ENCODE measurements around the gene C11orf68. TPM values are rescaled to one million over a fixed set of nuclear protein-coding genes. Genes with fewer than 3 reads are reported as not detected.
A peak's percentile ranks its signal among the peaks of the same experiment; 100 is the strongest.

C11orf68 gene
- total and polyA plus RNA-seq, 9 of the 15 experiments (the other 6 are each of a cell fraction or from before 2014, with no cell fraction given), result 3.6 to 35.9 (median 12.8) TPM

- peaks cover 35% of the 10 kb centered on the region for H3K36me3 ChIP-seq (ENCODE audit: control insufficient read depth, insufficient read depth, low read length)
- H3K79me2 ChIP-seq (ENCODE audit: control insufficient read depth, insufficient read depth, low read length), result peaks cover 44% of the 10 kb centered on the region
- ChIA-PET CTCF (ENCODE audit: low intra/inter-chr PET ratio) (no interaction called here), POLR2A (interaction anchor here (0.7 to 8.0 kb wide), 20 partner anchors 10 to 407 kb away, joined by 3 to 136 read pairs (median 6); partner anchors contain the start of genes C11orf68, CCDC85B, CFL1 and FIBP)
- BruUV-seq (replicated peaks), result no TSS peak
- TF ChIP-seq, protein P1, sequence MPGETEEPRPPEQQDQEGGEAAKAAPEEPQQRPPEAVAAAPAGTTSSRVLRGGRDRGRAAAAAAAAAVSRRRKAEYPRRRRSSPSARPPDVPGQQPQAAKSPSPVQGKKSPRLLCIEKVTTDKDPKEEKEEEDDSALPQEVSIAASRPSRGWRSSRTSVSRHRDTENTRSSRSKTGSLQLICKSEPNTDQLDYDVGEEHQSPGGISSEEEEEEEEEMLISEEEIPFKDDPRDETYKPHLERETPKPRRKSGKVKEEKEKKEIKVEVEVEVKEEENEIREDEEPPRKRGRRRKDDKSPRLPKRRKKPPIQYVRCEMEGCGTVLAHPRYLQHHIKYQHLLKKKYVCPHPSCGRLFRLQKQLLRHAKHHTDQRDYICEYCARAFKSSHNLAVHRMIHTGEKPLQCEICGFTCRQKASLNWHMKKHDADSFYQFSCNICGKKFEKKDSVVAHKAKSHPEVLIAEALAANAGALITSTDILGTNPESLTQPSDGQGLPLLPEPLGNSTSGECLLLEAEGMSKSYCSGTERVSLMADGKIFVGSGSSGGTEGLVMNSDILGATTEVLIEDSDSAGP (CRISPR knock-in tag; IDR thresholded peaks at IDR 0.05), result no peak
- TF ChIP-seq FIP1L1 (IDR thresholded peaks at IDR 0.05; ENCODE audit: low read depth, low read length, poor library complexity, severe bottlenecking), result no peak
- no peak for TF ChIP-seq IRF2 (CRISPR knock-in tag; IDR thresholded peaks at IDR 0.05)
- 0 out of 2 replicates have a peak, but pooled peaks have one; percentile 3 for TF ChIP-seq ZNF766 (CRISPR knock-in tag; conservative IDR thresholded peaks at IDR 0.05)
- TF ChIP-seq ZFP1 (CRISPR knock-in tag; IDR thresholded peaks at IDR 0.05), result no peak
- TF ChIP-seq ZNF512 (tag; IDR thresholded peaks at IDR 0.05), result no peak
- H3K4me1 ChIP-seq (replicated peaks in 1 of 2; ENCODE audit: control insufficient read depth in 2 of 2, insufficient read depth in 2 of 2, low read length in 2 of 2), result peaks cover 42 to 67% of the 10 kb centered on the region in 2 experiments
- 70% methylated on average over 11 of the region's 11 CpGs for WGBS (ENCODE audit: insufficient coverage, low coverage, missing lambda C conversion rate)
- H3K4me3 ChIP-seq, result peak overlapping the region; percentile 89; the same call in 1 of the 2 replicates
- intact Hi-C loops (cut with micrococcal nuclease) (loop anchor here (5.0 kb wide), 1 partner anchor 44 kb away; the partner anchor contains the start of gene CFL1), in situ Hi-C loops (cut with MboI) (no loop called here)
- no peak for DNase-seq (ENCODE audit: extremely low read depth in 1 of 4, low spot score in 3 of 4)
- no peaks in the 10 kb centered on the region for H3K27me3 ChIP-seq (ENCODE audit: control insufficient read depth in 2 of 2, insufficient read depth in 2 of 2, low read length in 2 of 2)
- no peak for ATAC-seq
- H4K20me1 ChIP-seq (replicated peaks; ENCODE audit: control insufficient read depth, insufficient read depth, low read length), result peaks cover 9% of the 10 kb centered on the region
- H3K4me2 ChIP-seq (ENCODE audit: insufficient read depth, low read length), result peak overlapping the region; percentile 99
- peak overlapping the region; percentile 66; the same call in 1 of the 3 replicates for H3K27ac ChIP-seq (ENCODE audit: extremely low read depth, low read depth, low read length)
- no peaks in the 10 kb centered on the region for H3K9me1 ChIP-seq (ENCODE audit: control insufficient read depth, insufficient read depth, low read length)
- FAIRE-seq, result no peak
- no peak overlapping the region; the same call in 1 of the 2 replicates for H2AFZ ChIP-seq (ENCODE audit: low read depth, low read length)
- peak overlapping the region in 1 of 2 experiments; percentile 36; a peak in 1 of 4 replicates for H3K9ac ChIP-seq (ENCODE audit: insufficient read depth in 1 of 2, low read depth in 2 of 2, low read length in 2 of 2)
- no peaks in the 10 kb centered on the region for H3K9me3 ChIP-seq (replicated peaks; ENCODE audit: control insufficient read depth, insufficient read depth, low read depth, low read length)
Measured at GRCh38 chr11:65900899-65901180, 18.0 kb downstream of the C11orf68 start.
